GM19395 (cell line): ENCODE measurements around the gene FAM161A.

Experiments used
- ATAC-seq: cut with Tn5 transposase; IDR thresholded peaks from one replicate; pipeline ENCODE4 v1.9.1; 2021; ENCODE audit warnings: mild to moderate bottlenecking, moderate library complexity; ENCODE audit not compliant: unreplicated experiment

Gene FAM161A

DNA sequence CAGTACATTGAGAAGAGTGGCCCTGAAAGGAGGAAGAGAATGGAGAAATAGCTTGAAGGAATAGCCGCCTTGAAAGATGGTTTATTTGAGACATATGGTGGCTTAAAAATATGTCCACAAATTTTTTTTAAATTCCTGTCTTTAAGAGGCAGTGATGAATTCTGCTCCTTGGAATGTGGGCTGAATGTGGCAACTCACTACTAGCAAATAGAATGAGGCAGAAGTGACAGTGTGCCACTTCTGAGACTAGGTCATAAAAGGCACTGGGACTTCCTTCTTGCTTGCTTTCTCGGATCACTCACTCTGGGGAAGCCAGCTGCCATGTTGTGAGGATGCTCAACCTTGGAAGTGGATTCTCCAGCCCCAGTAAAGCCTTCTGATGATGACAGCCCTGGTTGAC lies 67.0 kb downstream of the FAM161A start:
- ATAC-seq = no peak

DNA sequence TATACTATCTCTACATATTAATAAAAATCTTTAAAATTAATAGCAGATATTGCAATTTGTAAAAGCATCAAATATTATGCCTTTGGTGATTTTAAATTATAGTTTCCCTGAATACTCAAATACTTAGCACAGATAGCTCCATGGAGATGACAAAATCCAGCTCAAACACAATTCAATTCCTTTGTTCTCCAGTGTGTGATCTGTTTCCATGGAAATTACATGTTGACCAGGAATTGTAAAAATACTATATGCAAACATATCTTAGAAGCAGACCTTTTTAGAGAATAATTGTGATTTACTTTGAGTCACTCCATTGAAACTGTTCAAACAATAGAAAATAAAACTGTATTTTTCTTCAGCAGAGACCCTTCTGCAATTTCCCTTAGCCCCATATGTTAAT lies 68.3 kb downstream of the FAM161A start:
- ATAC-seq = no peak

DNA sequence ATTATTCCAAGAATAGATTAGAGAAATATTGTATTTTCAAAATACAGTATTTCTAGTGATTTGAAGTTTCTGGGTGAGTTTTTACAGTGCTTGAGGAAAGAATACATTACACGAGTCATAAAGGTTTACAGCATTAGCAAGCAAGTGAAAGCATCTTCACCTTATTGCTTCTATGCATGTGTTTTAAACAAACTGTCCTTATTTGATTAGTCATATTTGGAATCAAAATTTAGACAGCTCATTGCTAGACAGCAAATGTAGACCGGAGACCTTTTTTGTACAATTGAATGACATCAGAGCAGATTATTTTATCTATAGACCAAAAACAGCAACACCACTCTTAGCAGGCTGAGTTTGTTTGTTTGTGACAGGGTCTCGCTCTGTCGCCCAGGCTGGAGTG lies 69.2 kb downstream of the FAM161A start:
- ATAC-seq = no peak

DNA sequence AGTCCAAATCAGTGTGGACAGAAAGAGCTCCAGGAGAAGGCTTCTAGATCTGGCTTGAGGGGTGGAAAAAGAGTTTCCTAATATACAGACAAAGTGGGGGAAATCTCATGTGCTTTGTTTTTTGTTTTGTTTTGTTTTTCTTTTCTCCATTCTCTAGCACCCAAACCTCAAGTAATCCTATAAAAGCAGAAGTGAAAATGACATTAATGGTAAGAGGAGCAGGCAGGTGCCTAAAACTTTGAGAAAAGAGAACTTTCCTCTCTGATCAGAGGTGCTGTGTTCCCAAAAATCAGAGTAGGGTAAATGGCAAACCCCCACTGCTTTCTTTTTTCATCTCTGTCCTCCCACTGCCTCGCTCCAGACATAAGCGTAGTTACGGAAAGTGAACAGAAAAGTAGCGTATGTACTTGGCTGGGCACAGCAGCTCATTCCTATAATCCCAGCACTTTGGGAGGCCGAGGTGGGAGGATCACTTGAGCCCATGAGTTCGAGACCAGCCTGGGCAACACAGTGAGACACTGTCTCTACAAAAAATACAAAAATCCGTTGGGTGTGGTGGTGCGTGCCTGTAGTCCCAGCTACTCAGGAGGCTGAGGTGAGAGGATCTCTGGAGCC lies 77.8 kb downstream of the FAM161A start:
- ATAC-seq = peak; percentile 88
